ENCODE data around the gene FGF2. TPM values are rescaled to one million over a fixed set of nuclear protein-coding genes. Genes with fewer than 3 reads are reported as not detected.

FGF2 gene
- total RNA-seq, 2 experiments from 2014 or later = not detected

DNA sequence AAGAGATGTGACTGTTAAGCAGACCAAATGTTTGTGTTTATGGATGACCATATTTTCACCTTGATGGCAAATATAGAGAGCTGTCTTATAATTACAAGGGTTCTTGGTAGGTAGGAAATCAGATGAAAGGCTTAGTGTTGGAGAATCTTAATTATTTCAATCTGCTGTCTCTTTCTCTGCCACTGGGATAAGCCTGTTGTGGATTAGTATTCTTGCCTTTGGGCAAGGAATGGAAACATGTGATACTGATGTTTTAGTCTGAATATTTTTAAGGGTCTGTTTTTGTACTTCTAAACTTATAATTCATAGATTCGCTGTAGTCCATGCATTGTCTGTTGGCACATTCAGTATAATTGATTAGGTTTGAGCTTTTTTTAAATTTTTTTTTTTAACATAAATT is 119.5 kb downstream of the FGF2 start:
- Mint-ChIP-seq H3K36me3 (ENCODE audit: low read depth) (peaks cover 80% of the 10 kb centered on the region), H3K27ac (no peak overlapping the region), H3K27me3 (no peaks in the 10 kb centered on the region), H3K9me3 (peaks cover 3% of the 10 kb centered on the region), H3K4me1 (ENCODE audit: low read depth) (peaks cover 6% of the 10 kb centered on the region), H3K4me3 (no peak overlapping the region)
- Histone ChIP-seq H3K27ac (ENCODE audit: low read depth in 1 of 2, low read length in 2 of 2) (no peak overlapping the region), H3K27me3 (ENCODE audit: control insufficient read depth in 1 of 2, insufficient read depth in 2 of 2, low read length in 2 of 2) (no peaks in the 10 kb centered on the region), H3K9me3 (ENCODE audit: control insufficient read depth in 1 of 2, insufficient read depth in 1 of 2, low read length in 2 of 2) (peaks cover 0 to 8% of the 10 kb centered on the region in 2 experiments), H3K4me1 (ENCODE audit: insufficient read depth, low read length) (no peaks in the 10 kb centered on the region), H3K4me3 (ENCODE audit: low read length) (no peak overlapping the region), H3K36me3 (ENCODE audit: insufficient read depth, low read length) (peaks cover 36% of the 10 kb centered on the region)
- CTCF ChIA-PET = no interaction called here
- POLR2A ChIA-PET = no interaction called here
- DNase-seq (no peak), ATAC-seq (ENCODE audit: poor library complexity) (no peak)
- intact Hi-C loops (cut with DNase I, micrococcal nuclease) = no loop called here
- TF ChIP-seq, protein P1, sequence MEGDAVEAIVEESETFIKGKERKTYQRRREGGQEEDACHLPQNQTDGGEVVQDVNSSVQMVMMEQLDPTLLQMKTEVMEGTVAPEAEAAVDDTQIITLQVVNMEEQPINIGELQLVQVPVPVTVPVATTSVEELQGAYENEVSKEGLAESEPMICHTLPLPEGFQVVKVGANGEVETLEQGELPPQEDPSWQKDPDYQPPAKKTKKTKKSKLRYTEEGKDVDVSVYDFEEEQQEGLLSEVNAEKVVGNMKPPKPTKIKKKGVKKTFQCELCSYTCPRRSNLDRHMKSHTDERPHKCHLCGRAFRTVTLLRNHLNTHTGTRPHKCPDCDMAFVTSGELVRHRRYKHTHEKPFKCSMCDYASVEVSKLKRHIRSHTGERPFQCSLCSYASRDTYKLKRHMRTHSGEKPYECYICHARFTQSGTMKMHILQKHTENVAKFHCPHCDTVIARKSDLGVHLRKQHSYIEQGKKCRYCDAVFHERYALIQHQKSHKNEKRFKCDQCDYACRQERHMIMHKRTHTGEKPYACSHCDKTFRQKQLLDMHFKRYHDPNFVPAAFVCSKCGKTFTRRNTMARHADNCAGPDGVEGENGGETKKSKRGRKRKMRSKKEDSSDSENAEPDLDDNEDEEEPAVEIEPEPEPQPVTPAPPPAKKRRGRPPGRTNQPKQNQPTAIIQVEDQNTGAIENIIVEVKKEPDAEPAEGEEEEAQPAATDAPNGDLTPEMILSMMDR (IDR thresholded peaks at IDR 0.05) = no peak

Other genes with a start within 250 kb of the FGF2 start
- under 1 TPM; 0.08 to 0.14 TPM for gene IL21, start 205.8 kb upstream of the FGF2 start, total RNA-seq
- gene BBS12, start 94.1 kb upstream of the FGF2 start, total RNA-seq = under 1 TPM; 0.80 to 0.84 TPM
- gene NUDT6, start 95.8 kb downstream of the FGF2 start, total RNA-seq = 1 to 10 TPM in 1 of 2 experiments, under 1 TPM in 1; 0.93 to 2.2 TPM

Measured in CD4-positive, alpha-beta T cell (primary cell).